Hippocampal formation (tissue), 2 donors: ENCODE results near the gene CDCA7L.
A peak's percentile ranks its signal among the peaks of the same experiment; 100 is the strongest.
"Not testable (repeated sequence)": the region's sequence is repeated elsewhere in the genome, so short reads cannot be mapped to it uniquely, and the experiment has no call there.

Source experiments
- DNase-seq, 2 donors: peaks; one replicate each; lab custom pipeline; 2025; lab: John Stamatoyannopoulos, UW

Gene CDCA7L

DNA sequence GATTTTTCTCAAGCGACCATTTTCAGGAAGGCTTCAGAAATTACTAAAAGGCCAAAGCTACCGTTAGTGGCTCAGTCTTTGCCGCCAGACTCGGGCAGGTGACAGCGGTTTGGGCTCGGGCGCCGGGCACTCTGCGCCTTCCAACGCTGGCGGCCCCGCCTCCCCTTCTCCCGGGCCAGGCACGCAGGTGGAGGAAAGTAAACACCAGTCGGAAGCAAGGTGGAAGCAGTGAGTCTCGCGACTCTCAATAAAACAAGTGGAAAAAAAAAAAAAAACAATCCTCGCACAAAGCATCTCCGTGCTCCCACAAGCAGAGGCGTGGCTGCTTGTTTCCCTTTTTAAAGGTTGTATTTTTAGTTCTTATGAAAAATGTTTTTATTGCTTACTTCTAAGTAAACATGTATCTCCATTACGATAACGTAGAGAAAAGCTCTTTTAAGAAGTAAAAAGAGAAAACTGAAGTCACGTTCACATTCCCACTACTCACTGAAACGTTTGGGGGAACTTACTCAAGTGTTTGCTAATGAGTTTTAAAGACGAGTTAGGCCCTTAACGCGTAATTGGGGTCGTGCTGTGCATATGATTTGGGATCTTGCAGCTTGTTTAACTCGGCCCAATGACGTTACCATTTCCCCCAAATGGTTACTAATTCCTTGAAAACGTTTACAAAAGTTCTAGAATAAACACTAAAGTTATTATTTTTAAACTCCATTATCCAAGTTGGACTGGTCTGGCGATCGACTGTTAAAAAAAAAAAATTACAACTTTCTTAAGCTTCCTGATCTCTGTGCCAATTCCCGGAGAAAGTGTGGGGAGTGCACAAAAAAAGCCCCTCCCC lies 864 bp downstream of the CDCA7L start:
- DNase-seq, result no peak

DNA sequence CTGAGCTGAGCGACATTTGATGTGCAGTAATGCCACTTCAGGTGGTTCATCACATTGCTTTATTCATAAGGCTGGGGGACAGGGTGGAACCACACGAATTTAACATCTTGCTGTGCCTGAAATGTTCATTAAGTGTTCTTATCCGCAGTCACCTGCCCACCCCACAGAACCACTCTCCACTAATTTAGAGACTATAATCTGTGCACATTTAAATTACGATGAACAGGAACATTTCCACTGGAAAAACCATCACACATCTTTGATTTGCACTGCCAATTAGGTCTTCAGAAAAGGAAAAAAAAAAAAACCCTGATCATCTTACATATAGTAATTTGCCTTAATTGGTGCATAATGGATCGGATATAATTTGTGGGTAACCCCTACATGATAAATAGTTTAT lies 2.3 kb downstream of the CDCA7L start:
- DNase-seq, result no peak

DNA sequence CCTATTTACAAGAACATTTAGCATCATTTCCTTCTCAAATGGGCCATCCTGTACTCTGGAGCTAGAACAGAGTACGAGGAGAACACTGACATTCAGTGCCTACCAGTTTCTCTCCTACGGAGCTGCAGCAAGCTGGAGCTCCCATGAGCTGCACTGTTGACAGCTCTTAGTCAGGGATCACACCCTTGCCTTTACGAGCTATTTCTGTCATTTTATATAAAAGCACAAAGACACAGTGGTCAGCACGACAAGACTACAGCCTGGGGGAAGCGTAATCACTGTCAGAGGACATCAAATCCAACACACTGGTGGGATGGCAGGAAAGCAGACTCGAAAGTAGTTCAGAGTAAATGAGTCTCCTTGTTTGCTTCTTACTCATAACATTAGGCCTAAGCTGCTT lies 2.7 kb downstream of the CDCA7L start:
- DNase-seq, result peak in 1 of 2 donors; percentile 44

DNA sequence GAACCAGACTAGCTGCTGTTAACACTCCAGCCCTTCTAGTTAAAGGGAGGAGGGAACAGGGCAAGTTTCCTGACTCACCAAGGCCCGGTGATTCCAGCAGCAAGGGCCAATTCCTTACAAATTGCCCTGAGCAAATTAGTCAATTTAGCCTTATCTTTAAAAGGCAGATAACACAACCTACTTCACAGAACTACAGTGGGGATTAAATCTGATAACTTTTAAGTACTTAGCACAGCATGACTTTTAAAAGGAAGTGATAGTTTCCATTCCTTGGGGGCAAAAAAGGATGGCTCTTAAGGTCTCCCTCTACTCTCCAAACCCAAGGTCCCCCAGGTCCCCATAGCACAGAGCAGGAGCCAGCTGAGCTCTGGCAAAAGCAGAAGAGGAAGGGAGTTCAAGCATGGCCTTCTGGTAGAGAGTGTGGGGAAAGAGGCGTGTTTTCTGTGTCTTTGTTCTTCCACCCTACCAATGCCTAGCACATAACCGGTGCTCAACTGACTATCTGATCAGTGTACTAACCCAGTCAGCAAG lies 4.0 kb downstream of the CDCA7L start:
- no peak for DNase-seq

DNA sequence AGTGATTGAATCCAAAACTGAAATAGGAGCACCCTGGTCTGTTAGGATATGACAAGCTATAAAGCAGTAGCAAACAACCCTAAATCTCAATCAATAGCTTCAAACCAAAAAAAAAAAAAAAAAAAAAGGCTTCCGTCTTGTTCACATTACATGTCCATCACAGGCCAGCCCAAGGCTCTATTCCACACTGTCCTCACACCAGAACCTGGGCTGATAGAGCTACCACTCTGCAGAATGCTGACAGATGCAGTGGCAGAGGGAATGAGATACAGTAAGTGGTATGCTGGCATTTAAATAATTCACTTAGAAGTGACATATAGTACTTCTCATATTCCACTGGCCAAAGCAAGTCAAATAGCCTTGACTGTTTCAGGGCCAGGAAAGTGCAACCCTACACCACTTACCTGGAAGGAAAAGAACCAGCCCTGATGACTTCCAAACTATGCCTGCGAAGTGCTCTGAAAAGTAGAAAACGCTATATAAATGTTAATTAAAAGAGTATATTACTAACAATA lies 5.8 kb downstream of the CDCA7L start:
- DNase-seq, result no peak

DNA sequence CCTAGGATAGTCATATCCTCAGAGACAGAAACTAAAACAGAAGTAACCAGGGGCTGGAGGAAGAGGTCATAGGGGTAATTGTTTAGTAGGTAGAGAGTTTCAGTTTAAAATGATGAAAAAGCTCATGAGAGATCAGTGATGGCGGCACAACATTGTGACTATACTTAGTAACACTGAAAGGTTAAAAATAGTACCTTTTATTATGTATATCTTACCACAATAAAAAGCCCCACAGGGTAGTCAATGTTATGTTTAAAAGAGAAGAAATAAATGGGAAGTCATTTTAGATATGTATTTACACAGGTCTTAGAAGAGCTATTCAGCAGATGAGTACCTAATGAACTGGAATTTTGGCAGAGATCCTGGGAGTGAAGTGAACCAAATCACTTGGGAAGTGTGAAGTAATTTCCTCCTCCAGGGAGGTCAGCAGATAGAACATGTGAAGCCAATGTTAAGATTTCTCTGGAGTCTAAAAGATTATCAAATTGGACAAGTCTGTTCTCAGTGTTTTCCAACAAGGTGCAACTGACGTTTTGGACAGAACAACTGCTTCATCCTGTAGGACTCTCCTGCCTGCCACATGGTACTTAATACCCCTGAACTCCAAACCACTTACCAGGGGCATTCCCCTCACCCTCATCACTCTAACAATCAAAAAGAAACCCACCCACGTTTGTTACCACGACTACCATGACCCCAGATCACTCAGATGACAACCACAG lies 6.4 kb downstream of the CDCA7L start:
- DNase-seq, result no peak

DNA sequence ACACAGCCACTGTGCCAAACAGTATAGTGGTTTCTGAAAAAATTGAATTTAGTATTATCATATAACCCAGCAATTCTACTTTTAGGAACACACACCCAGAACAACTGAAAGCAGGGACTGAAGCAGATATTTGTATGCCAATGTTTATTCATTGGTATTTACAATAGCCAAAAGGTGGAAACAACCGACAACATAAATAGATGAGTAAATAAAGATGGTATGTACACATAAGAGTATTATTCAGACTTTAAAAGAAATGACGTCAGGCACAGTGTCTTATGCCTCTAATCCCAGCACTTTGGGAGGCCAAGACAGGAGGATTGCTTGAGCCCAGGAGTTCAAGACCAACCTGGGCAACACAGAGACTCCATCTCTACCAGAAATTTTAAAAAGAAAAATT lies 7.2 kb downstream of the CDCA7L start:
- no peak for DNase-seq

DNA sequence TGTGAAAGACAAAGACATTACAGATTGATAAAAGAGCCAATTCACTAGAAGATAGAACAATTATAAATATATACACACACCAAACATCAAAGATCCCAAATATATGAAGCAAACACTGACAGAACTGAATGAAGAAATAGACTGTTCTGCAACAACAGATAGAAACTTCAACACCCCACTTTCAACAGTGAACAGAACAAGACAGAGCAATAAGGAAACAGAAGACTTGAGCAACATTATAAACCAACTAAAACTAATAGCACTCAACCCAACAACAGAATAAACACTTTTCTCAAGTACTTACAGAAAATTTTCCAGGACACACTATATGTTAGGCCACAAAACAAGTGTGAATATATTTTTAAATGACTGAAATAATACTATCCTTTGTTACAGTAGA lies 10.9 kb downstream of the CDCA7L start:
- no peak for DNase-seq

DNA sequence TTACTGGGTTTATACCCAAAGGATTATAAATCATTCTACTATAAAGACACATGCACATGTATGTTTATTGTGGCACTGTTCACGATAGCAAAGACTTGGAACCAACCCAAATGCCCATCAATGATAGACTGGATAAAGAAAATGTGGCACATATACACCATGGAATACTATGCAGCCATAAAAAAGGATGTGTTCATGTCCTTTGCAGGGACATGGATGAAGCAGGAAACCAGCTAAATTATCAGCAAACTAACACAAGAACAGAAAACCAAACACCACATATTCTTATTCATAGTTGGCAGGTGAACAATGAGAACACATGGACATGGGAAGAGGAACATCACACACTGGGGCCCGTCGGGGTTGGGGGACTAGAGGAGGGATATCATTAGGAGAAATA lies 12.4 kb downstream of the CDCA7L start:
- DNase-seq, result not testable (repeated sequence)

DNA sequence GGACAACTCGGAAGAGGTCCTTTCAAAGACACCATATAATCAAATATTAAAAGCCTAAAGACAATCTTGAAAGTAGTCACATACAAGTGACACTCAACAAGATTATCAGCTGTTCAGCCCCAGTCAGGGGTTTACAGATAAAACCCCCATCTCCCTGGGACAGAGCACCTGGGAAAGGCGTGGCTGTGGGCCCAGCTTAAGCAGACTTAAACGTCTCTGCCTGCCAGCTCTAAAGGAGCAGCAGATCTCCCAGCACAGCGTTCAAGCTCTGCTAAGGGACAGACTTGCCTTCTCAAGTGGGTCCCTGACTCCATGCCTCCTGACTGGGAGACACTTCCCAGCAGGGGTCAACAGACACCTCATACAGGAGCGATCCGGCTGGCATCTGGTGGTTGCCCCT lies 18.0 kb downstream of the CDCA7L start:
- no peak for DNase-seq

DNA sequence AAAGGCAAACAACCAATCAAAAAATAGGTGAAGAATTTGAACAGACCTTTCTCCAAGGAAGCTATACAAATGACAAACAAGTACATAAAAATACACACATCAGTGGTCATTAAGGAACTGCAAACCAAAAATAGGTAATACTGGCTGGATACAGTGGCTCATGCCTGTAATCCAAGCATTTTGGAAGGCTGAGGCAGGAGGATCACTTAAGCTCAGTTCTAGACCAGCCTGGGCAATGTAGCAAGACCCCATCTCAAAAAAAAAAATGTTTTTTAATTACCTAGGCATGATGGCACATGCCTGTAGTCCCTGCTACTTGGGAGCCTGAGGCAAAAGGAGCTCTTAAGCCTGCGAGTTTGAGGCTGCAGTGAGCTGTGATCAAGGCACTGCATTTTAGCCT lies 19.3 kb downstream of the CDCA7L start:
- no peak for DNase-seq

DNA sequence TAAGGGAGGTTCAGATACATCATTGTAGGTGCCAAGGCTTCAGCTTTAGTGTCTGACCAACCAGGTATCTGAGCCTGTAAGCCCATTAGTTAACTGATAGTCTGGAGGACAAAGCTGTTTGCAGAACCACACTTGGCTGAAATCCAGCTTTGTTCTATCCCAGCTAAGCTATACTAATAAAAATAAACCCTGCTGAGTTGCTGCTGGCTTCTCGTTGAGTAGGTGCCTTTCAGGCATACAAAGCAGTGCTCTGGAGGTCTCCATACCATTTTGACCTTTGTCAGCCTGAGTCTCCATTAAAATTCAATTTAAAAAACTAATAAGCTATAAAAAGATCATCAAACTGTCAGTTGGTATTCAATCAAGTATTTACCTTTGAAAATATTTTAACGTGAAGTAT lies 22.0 kb downstream of the CDCA7L start:
- DNase-seq, result no peak

DNA sequence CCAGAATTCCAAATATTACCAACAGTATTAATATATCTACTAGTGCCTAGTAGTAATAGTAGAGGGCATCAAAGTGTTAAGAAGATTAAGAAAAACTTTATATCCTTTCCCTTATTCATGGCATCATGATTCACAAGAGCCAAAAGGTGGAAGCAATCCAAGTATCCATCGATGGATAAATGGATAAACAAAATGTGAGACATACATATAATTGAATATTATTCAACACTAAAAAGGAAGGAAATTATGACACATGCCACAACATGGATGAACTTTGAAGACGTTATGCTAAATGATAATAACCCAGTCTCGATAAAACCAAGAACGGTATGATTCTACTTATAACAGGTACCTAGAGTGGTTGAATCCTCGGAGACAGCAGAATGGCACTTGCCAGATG lies 23.1 kb downstream of the CDCA7L start:
- no peak for DNase-seq

DNA sequence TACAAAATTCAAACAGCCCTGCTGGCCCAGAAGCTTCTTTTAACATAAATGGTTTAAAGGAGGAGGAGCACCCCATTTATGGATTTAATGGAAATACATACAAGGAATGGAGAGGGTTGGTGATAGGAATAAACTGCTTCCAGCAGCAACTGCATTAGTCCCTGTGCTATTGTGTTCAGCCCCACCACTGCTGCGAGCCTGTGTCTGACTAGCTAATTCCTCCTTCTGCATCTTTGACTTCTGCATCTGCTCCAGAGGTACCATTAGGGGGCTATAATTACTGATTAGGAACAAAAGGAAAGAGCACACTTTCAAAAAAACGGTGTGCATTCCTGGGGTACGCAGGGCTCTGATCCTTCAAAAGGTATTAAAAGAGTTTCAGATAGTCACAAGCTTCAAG lies 24.8 kb downstream of the CDCA7L start:
- DNase-seq, result no peak

DNA sequence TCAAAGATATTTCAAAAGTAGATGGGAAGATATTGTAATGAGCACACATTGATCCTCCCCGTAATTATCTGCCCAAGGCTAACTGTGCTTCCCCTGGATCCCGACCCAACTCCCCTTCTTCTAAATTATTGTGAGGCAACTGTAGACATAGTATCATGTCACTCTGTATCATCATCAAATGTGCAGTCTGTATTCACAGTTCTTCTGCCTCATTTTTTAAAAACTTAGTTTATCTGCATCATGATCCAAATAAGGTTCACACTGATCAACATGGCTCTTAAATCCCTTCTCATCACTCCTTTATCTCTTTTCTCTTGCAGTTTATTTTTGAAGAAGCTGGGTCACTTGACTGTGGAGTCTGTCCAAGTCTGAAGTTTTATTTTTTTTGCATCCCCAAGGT lies 27.5 kb downstream of the CDCA7L start:
- no peak for DNase-seq

DNA sequence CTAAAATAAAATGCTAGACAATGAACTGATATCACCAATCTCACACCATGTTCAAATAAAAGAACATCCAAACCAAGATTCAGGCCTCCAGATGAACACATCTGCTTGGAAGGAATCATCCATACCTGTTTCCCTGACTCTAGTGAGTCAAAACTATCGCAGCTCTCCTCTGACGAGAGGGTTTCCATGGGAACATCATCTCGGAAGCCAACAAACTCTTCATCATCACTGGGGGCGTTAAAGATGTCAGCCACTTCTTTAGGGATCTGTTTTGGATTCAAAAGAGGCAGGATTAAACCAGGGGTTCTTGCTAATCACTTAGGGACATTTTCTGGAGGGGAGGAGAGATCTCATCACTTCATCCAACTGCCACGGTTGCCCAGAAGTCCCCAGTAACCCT lies 29.1 kb downstream of the CDCA7L start:
- DNase-seq, result no peak

DNA sequence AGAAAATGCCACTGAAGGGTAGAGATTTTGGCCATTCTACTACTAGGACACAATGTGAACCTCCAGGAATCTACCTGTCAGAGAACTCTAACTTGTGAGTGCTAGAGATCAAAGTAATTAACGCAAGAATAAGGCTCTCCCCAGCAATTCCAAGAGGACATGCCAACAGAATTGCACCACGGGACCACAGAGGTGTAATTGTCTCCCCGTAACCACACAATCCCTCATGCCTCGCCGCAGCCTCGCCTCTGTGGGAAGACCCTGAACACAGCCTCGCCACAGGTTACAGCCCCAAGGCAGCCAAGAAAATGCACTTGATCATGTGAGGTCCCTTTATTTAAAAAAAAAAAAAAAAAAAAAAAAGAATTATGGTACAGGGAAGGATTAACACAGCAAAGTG lies 29.5 kb downstream of the CDCA7L start:
- DNase-seq, result no peak

DNA sequence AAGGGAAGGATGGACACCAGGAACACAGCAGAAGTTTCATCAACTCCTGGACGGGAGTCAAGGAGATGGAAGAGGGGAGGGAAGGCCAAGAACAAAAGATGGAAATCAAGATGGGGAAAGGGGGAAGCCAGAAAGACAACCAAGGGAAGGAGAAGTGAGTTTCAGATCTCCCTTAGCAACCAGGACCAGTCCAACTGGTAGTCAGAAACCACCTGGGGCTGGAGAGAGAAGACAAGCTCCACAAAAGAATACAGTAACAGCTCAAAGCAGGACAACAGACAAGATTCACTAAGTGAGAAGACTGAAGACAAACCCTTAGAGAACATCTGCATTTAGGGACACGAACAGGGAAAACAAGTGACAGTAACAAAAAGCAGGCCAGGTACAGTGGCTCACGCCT lies 30.6 kb downstream of the CDCA7L start:
- DNase-seq, result no peak

DNA sequence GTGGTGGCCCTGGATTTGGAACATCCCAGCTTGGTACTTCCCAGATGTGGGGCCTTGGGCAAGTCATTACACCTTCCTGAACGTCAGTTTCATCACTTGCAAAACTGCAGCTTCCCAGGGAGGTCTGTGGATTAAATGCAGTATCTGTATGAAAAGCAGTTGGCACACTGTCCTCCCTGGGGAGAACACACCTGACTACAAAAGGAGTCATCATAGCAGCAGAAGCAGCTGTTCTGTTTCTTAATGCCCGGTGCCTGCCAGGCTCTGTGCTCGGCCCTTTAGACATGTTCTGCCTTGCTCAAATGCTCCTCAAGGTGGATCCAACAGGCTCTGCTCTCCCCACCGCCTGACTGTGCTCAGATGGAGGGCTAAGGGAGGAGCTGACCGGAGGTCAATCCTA lies 31.0 kb downstream of the CDCA7L start:
- no peak for DNase-seq

DNA sequence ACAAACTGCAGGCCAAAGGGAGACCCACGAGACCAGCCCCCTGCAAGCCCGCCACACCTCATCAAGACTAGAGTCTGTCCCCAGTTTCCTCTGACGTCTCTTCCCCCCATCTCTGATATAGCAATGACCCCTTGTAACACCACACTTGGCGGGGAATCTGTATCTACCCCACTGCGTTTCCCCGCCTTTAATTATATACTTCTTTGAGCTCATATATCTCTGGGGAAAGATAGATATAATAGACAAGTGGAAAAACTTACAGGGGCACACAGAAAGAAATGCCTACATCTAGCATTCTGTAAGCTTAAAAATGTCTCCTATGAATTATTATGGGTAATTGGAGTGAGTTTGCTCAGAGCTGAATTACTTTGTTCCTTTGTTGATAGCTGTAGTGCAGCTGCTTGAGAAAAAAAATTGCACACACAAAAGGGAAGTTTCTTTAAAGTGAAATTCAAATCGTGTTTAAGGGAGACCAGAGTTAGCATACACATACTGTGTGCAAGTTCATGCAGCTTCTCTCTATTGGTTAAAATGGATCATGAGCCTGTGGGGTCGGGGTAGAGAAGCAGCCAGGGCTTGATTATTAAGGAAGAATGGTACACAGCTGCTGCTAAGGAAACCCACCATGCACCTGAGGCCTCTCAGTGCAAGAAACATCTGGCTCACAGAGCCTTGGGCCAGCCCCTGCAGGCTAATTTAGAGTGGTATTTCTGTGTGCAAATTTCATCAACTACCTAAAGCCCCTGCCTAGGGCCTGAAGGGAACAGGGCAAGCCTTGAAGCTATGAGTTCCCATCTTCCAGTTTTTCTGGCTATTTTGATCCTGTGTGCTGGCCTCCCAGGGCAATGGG lies 32.5 kb downstream of the CDCA7L start:
- DNase-seq, result no peak

DNA sequence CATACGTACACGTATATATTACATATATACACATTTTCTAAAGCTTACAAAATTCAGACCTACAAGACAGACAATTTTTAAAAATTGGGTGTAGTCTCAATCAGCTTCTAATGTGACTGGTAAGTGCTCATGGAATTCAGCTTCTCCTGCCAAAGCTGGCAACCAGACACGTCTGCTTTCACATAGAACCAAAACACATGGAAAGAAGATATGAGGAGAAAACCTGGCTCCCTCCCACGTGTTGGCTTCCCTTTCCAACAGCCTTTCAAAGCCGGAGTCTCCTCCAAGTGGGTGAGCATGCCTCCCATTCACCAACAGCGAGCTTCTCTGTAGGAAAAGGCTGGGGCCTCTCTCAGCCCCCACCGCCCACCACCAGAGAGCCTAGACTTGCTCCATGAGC lies 33.4 kb downstream of the CDCA7L start:
- peak in 1 of 2 donors; percentile 12 for DNase-seq

DNA sequence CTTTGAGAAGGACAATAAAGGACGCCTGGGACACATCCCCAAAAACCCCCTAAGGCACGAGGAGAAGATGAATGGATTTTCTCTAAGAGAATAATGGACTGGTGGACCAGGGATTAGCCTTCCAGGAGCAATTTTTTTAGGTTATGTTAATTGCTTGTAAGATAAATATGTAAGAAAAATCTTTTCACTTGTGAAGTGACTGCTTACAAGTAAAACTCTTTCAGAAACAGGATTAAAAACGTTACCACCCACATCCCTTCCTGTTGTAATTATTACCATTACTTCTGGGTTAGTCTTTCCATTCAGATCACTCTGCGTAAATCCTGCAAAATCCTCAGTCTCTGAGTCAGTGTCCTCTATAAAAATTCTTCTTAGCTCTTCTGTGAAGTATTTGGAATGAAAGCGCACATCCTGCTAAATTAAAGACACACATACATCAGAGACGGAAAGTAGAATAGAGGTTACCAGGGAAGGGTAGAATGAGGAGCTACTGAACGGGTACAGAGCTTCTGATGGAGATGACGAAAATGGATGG lies 34.3 kb downstream of the CDCA7L start:
- no peak for DNase-seq
